DMS53 treated with DMSO at 0.1 percent for 48 hours (cell line): ENCODE data around the gene ERLEC1.
"Not testable (repeated sequence)": the region's sequence is repeated elsewhere in the genome, so short reads cannot be mapped to it uniquely, and the experiment has no call there.

Source experiments
- DNase-seq: peaks from one replicate; lab custom pipeline; 2025; ENCODE audit not compliant: unreplicated experiment; lab: John Stamatoyannopoulos, UW

The ERLEC1 gene

GRCh38 chr2:53782676-53783075 lies 4.2 kb upstream of the ERLEC1 start:
- DNase-seq = no peak

GRCh38 chr2:53784436-53784835 lies 2.4 kb upstream of the ERLEC1 start:
- no peak for DNase-seq

- DNase-seq = no peak
These were observed 1.5 kb upstream of the ERLEC1 start for GRCh38 chr2:53785366-53785765.

DNA sequence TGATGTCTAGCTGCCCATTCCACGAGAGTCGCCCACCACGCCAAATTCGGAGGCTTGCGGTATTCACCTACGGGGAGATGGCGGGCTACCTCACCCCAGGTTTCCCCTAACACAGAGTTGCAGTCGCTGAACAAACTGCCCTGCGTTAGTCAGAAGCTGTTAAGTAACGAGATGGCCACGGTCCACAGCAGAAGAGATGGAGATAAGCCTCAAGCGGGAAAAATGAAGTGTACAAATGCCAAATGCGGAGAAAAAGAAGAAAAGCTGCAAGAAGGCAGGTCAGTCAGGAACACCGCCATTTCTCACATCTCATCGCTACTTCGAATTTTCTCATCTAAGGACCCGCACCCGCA lies 516 bp upstream of the ERLEC1 start:
- DNase-seq = no peak

- DNase-seq = no peak
These were observed 908 bp downstream of the ERLEC1 start for GRCh38 chr2:53787614-53788289.

GRCh38 chr2:53793261-53793660 lies 6.4 kb downstream of the ERLEC1 start:
- DNase-seq = no peak

- DNase-seq = peak; percentile 40
These were observed 7.0 kb downstream of the ERLEC1 start for GRCh38 chr2:53793821-53794220.

- DNase-seq = no peak
These were observed 14.7 kb downstream of the ERLEC1 start for GRCh38 chr2:53801547-53801946.

DNA sequence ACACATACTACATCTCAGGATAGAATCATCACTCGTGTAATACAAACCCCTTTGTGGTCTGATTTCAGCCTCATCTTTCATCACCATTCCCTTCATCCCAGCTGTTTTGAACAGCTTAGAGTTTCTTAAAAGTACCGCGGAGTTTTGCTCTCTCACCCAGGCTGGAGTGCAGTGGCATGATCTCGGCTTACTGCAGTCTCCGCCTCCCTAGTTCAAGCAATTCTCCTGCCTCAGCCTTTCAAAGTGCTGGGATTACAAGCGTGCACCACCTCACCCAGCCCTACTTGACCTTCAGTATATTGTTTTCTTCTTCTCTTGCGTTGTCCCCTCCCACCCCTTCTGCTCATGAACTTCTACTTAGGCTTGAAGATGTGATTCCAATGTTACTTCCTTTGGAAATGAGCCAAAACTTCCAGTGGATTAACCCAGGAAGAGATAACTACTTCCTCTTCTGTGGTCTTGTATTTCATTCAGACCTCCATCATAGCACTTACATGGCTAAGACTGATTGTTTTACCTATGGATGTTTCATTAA lies 15.8 kb downstream of the ERLEC1 start:
- no peak for DNase-seq

- DNase-seq = no peak
These were observed 24.8 kb downstream of the ERLEC1 start for GRCh38 chr2:53811601-53812000.

GRCh38 chr2:53813151-53813550 lies 26.3 kb downstream of the ERLEC1 start:
- no peak for DNase-seq

DNA sequence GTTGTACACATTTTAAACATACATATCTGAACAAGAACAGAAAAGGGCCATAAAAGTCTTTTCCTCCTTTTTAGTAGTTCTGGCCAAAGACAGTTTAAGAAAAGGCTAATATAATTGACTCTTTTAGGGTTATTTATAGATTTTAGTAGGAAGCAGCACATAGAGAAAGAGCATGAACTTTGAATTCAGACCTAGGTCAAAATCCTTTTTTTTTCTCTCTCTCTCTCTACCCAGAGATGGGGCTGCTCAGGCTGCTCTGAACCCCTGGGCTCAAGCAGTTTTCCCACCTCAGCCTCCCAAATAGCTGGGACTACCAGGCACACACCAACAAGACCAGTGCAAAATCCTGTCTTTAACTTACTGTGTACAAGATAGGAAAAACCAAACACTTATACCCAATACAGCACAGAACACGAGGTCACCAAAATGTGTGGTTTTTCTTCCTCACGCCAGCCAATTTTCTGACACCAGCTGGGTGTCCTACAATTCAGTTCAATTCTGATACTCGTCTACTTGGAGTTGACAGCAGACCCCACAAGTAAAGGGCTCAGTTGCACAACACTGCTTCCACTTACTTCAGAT lies 32.1 kb downstream of the ERLEC1 start:
- no peak for DNase-seq

GRCh38 chr2:53819634-53820033 lies 32.8 kb downstream of the ERLEC1 start:
- no peak for DNase-seq

DNA sequence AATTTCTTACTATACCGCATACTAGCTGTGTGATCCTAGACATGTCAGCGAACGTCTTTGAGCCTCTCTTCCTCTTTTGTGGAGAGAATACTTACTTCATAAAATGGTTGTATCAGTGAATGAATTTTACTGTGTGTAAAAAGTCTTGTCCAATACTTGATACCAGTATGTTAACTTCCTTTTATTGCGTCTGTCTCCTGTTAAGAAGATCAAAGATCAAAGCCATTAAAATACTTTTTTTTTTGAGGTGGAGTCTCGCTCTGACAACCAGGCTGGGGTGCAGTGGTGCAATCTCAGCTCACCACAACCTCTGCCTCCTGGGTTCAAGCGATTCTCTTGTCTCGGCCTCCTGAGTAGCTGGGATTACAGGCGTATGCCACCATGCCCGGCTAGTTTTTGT lies 33.2 kb downstream of the ERLEC1 start:
- DNase-seq = no peak

GRCh38 chr2:53820711-53821110 lies 33.9 kb downstream of the ERLEC1 start:
- no peak for DNase-seq

GRCh38 chr2:53821810-53822209 lies 35.0 kb downstream of the ERLEC1 start:
- DNase-seq = no peak

DNA sequence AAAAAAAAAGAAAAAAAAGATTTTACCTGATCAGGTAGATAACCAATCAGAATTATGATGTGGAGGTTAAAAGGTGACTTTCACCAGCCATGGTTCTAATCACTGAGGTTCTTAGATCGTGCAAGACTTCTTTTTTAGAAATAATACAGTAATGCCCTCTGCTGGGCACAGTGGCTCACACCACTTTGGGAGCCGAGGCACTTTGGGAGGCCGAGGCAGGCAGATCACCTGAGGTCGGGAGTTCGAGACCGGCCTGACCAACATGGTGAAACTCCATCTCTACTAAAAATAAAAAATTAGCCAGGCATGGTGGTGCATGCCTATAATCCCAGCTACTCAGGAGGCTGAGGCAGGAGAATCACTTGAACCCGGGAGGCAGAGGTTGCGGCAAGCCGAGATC lies 36.8 kb downstream of the ERLEC1 start:
- not testable (repeated sequence) for DNase-seq

GRCh38 chr2:53826030-53826410 lies 39.2 kb downstream of the ERLEC1 start:
- DNase-seq = no peak

DNA sequence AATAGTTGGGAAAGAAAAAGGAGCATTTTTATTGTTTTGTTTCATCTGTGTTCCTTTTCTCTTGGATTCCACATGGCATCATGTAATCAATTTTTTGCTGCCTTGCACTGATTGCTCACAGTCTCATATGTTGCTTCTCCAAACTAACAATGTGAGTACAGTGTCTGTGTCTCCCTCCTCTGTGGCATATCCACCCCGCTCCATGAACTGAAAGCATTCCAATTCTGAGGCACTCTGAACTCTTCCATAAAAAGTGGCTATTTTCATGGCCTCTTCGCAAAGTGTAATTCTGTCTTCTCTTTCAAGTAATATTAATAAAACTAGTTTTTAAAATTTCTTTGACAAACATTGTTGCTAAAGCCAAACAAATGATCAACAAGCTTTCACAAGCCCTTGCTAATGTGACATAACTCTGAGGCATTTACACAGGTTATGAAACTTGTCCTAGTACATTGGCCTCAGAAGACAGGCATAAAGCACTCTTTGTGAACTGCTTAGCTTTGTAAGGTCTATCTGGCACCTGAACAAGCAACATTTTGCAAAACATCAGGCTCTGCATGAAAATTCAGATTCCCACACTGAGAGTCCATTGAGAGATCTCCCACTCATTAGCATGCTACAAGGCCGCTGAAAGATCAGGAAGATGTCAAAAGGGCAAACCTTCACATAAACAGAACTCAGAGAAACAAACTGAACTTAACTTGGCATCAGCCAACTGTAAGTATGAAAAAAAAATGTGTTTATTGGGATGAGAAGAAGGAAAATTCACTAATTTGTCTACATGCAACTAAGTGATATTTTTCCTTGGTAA lies 39.9 kb downstream of the ERLEC1 start:
- no peak for DNase-seq

DNA sequence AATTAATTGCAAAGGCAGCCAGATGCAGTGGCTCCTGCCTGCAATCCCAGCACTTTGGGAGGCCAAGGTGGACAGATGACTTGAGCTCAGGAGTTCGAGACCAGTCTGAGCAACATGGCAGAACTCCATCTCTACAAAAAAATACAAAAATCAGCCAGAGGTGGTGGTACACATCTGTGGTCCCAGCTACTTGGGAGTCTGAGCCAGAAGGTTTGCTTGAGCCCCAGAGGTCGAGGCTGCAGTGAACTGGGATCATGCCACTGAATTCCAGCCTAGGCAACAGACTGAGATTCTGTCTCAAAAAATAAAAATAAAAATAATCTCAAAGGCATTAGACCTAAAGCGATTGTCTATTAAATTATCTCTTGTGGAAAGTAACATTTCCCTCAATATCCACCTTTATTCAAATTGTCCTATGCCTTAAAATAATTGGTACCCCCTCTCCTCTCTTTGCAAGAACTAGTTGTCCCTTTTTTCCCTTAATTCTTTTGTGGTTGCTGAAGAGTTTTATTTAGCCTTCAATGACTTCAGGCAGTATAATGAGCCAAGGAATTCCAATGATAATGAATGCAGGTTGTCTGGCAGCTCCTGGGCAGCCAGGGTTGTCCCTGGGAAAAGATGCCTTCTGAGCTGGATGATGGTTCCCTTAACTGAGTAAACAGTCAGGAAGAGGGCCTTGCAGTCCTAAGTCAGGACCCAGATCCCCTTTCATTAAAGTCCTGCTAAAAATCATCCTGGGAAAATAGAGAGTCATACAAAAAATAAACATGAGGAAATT lies 40.7 kb downstream of the ERLEC1 start:
- no peak for DNase-seq

- DNase-seq = no peak
These were observed 41.5 kb downstream of the ERLEC1 start for GRCh38 chr2:53828331-53828730.
